Astrocyte (in vitro differentiated cells and primary cell): ENCODE results near the gene GPM6B.

ENCODE experiments used
- CTCF ChIP-seq: IDR thresholded peaks from 2 replicates; pipeline ENCODE4 v1.5.1; 2011; ENCODE audit warnings: low read depth, mild to moderate bottlenecking, inconsistent platforms, low read length, moderate library complexity; ENCODE audit not compliant: insufficient read depth
- EZH2 ChIP-seq: IDR thresholded peaks from 2 replicates; pipeline ENCODE4 v1.6.1; 2012; ENCODE audit warnings: mild to moderate bottlenecking, low read length, inconsistent platforms; ENCODE audit not compliant: insufficient read depth

GRCh38 chrX:13816176-13816575 is 717 bp downstream of the GPM6B start:
- TF ChIP-seq CTCF (no peak), EZH2 (no peak)
